Panc1 (cell line): Measurements from ENCODE around the gene SENP5. TPM values are rescaled to one million over a fixed set of nuclear protein-coding genes. Genes with fewer than 3 reads are reported as not detected.

Experiments
- ATAC-seq: fragments of 200-7000 bp; cut with Tn5 transposase; 2 replicates; pipeline ENCODE4 v1.9.1; 2020; ENCODE audit warnings: mild to moderate bottlenecking, moderate library complexity
- BruUV-seq: library from RNA; stranded (reverse); fragments of 400-500 nt; replicated peaks from 2 replicates; lab custom pipeline; 2021; lab: Mats Ljungman, UMichigan
- CTCF ChIA-PET: fragments of 300-600 bp; sonication (Branson Sonifier 250); formaldehyde crosslinking; loops from one replicate; lab custom pipeline; 2022; ENCODE audit warnings: antibody characterized with exemption; lab: Charles Lee
- POLR2A ChIA-PET: fragments of 300-600 bp; sonication (Branson Sonifier 250); formaldehyde crosslinking; loops from one replicate; lab custom pipeline; 2022; ENCODE audit warnings: antibody characterized with exemption; lab: Charles Lee
- DNase-seq: peaks from one replicate; pipeline ENCODE4 v3.0.0-alpha.2; 2010; ENCODE audit warnings: low read depth, low spot score
- H3K27ac ChIP-seq: 2 replicates; pipeline ENCODE4 v1.5.1; 2011; ENCODE audit warnings: mild to moderate bottlenecking, low read length, inconsistent platforms
- H3K27me3 ChIP-seq: fragments of 200-500 bp; sonication (Bioruptor generic); 2 replicates; pipeline ENCODE4 v1.6.0; 2014; ENCODE audit warnings: low read length, inconsistent platforms; ENCODE audit not compliant: control insufficient read depth, insufficient read depth
- H3K36me3 ChIP-seq: fragments of 200-500 bp; sonication (Bioruptor generic); 2 replicates; pipeline ENCODE4 v1.5.1; 2014; ENCODE audit warnings: inconsistent platforms, mild to moderate bottlenecking, low read length, moderate library complexity; ENCODE audit not compliant: control insufficient read depth, insufficient read depth
- H3K4me1 ChIP-seq: 2 replicates; pipeline ENCODE4 v1.5.1; 2011; ENCODE audit warnings: inconsistent platforms, mild to moderate bottlenecking, low read length, moderate library complexity; ENCODE audit not compliant: control insufficient read depth, insufficient read depth
- H3K4me3 ChIP-seq, 2 experiments: 2 replicates each; pipeline ENCODE4 v1.5.1; 2011 to 2012; ENCODE audit warnings: low read depth in 2 of 2, low read length in 2 of 2, mild to moderate bottlenecking in 2 of 2, inconsistent platforms in 1 of 2, moderate library complexity in 1 of 2
- H3K9me3 ChIP-seq: fragments of 200-500 bp; sonication (Bioruptor generic); 2 replicates; pipeline ENCODE4 v1.5.1; 2014; ENCODE audit warnings: low read depth, mild to moderate bottlenecking, inconsistent platforms, low read length, moderate library complexity; ENCODE audit not compliant: control insufficient read depth, insufficient read depth
- POLR2AphosphoS5 ChIP-seq: IDR thresholded peaks from 2 replicates; pipeline ENCODE4 v1.6.1; 2012; ENCODE audit warnings: mild to moderate bottlenecking, low read depth, low read length, moderate library complexity
- REST ChIP-seq, 2 experiments: IDR thresholded peaks; 2 replicates each; pipeline ENCODE4 v1.6.1; 2011 to 2012; ENCODE audit warnings: low read depth in 2 of 2, control low read depth in 1 of 2, low read length in 1 of 2, mild to moderate bottlenecking in 1 of 2, moderate library complexity in 1 of 2; ENCODE audit not compliant: insufficient read depth in 1 of 2
- SIN3A ChIP-seq: IDR thresholded peaks from 2 replicates; pipeline ENCODE4 v1.6.1; 2012; ENCODE audit warnings: low read depth, mild to moderate bottlenecking, low read length, moderate library complexity, borderline replicate concordance; ENCODE audit not compliant: insufficient read depth
- TCF7L2 ChIP-seq: IDR thresholded peaks from 2 replicates; pipeline ENCODE4 v1.6.1; 2011; ENCODE audit warnings: mild to moderate bottlenecking, low read depth, low read length, inconsistent platforms
- in situ Hi-C: cut with HindIII; loops from 2 replicates; pipeline ENCODE4 v1.10.0; 2016; ENCODE audit warnings: low sequenced_read_pairs, low pct_unique_long_range_greater_than_20kb
- intact Hi-C: fragments of 100-400 bp; cut with micrococcal nuclease; formaldehyde crosslinking; loops from one replicate; pipeline ENCODE4 v1.10.0; 2022; ENCODE audit not compliant: unreplicated experiment
- total RNA-seq: library from RNA; stranded (reverse); gene quantifications from one replicate; pipeline ENCODE4 v1.2.1, GENCODE V29; 2021; ENCODE audit not compliant: unreplicated experiment
- TF ChIP-seq, protein P1 (sequence below): fragments of 450-650 bp; IDR thresholded peaks from 2 replicates; pipeline ENCODE4 v1.5.1; 2017; ENCODE audit warnings: mild to moderate bottlenecking

SENP5 gene
- total RNA-seq, 1 experiment from 2014 or later: 40.0 TPM

DNA sequence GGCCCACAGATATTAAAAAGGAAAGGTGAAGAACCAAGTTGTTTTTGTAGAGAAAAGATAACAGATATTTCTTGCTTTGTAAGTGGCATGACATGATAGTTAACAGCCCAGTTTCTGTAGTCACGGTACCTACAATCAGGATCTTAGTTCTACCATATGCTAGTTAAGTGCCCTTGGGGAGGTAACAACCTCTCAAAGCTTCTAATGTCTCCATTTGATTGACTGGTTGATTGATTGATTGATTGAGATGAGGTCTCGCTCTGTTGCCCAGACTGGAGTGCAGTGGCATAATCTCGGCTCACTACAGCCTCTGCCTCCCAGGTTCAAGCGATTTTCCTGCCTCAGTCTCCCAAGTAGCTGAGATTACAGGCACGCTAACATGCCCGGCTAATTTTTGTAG lies 28.5 kb downstream of the SENP5 start:
- H3K36me3 ChIP-seq: peaks cover 10% of the 10 kb centered on the region; the same call in 1 of the 2 replicates
- BruUV-seq: no TSS peak
- TF ChIP-seq, protein P1, sequence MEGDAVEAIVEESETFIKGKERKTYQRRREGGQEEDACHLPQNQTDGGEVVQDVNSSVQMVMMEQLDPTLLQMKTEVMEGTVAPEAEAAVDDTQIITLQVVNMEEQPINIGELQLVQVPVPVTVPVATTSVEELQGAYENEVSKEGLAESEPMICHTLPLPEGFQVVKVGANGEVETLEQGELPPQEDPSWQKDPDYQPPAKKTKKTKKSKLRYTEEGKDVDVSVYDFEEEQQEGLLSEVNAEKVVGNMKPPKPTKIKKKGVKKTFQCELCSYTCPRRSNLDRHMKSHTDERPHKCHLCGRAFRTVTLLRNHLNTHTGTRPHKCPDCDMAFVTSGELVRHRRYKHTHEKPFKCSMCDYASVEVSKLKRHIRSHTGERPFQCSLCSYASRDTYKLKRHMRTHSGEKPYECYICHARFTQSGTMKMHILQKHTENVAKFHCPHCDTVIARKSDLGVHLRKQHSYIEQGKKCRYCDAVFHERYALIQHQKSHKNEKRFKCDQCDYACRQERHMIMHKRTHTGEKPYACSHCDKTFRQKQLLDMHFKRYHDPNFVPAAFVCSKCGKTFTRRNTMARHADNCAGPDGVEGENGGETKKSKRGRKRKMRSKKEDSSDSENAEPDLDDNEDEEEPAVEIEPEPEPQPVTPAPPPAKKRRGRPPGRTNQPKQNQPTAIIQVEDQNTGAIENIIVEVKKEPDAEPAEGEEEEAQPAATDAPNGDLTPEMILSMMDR: no peak
- TF ChIP-seq POLR2AphosphoS5 (no peak), TCF7L2 (no peak), REST (IDR thresholded peaks at IDR 0.05; ENCODE audit: insufficient read depth in 1 of 2, low read depth in 2 of 2, low read length in 1 of 2) (no peak), SIN3A (no peak)
- in situ Hi-C loops (no loop called here), intact Hi-C loops (no loop called here)
- H3K4me3 ChIP-seq: no peak overlapping the region
- no peaks in the 10 kb centered on the region for H3K9me3 ChIP-seq
- ChIA-PET CTCF (no interaction called here), POLR2A (no interaction called here)
- DNase-seq (no peak), ATAC-seq (no peak)
- no peaks in the 10 kb centered on the region for H3K4me1 ChIP-seq
- no peak overlapping the region for H3K27ac ChIP-seq
- H3K27me3 ChIP-seq: no peaks in the 10 kb centered on the region

DNA sequence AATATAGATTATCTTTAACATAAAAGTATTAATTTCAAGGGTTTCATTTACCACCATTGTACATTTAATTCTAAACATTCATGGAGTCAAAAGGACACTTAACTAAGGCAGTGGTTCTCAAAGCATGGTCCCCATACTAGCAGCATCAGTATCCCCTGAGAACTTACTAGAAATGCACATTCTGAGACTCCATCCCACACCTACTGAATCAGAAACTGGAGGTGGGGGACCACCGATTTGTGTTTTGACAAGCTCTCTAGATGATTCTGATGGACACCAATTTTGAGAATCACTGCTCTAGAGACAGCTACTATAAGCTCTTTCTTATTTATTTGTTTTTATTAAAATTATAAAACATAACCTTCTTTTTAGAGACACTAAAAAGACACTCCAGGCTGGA lies 34.0 kb downstream of the SENP5 start:
- CTCF ChIA-PET: no interaction called here
- POLR2A ChIA-PET: no interaction called here
- Histone ChIP-seq H3K27ac (no peak overlapping the region), H3K27me3 (no peaks in the 10 kb centered on the region), H3K4me3 (no peak overlapping the region), H3K9me3 (no peaks in the 10 kb centered on the region), H3K36me3 (peaks cover 33% of the 10 kb centered on the region; the same call in 1 of the 2 replicates), H3K4me1 (no peaks in the 10 kb centered on the region)
- DNase-seq (no peak), ATAC-seq (no peak)
- no peak for TF ChIP-seq TCF7L2
- no peak for TF ChIP-seq POLR2AphosphoS5
- no peak for TF ChIP-seq SIN3A
- TF ChIP-seq REST (IDR thresholded peaks at IDR 0.05; ENCODE audit: insufficient read depth in 1 of 2, low read depth in 2 of 2, low read length in 1 of 2): no peak
- TF ChIP-seq, protein P1: no peak
- in situ Hi-C loops (no loop called here), intact Hi-C loops (no loop called here)
- no TSS peak for BruUV-seq
